ENCODE results near the gene FCRL1. TPM values are rescaled to one million over a fixed set of nuclear protein-coding genes. Genes with fewer than 3 reads are reported as not detected.

FCRL1 gene
- total RNA-seq, 5 donors from 2014 or later (not counting 1 experiment from before 2014, with no cell fraction given), result 2.4 to 11.9 (median 4.9) TPM

DNA sequence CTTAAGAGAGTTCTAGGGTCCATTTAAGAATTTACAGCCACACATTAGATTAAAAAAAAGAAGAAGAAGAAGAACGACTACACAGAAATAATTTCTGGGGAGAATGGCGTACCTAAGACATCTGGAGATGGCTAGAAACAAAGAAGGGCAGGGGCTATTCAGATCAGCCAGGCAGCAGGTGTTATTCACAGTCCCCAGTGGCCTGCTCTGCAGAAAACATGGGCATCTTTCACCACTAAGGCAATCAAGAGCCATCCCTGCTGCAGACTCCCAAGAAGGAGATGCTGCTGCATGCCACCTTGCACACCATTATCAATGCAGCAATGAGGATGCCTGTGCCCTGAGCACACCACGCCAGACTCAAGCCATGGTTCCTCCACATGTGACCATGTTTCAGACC, 35.1 kb downstream of the FCRL1 start:
- no peaks in the 10 kb centered on the region for H3K36me3 ChIP-seq (ENCODE audit: control insufficient read depth in 2 of 2, extremely low read depth in 1 of 2, insufficient read depth in 1 of 2, low read length in 1 of 2)
- POLR2A ChIA-PET, result no interaction called here
- H3K4me3 ChIP-seq (ENCODE audit: control insufficient read depth in 1 of 2, extremely low read depth in 1 of 2, low read length in 1 of 2), result no peak overlapping the region
- no peaks in the 10 kb centered on the region for H3K27me3 ChIP-seq (replicated peaks in 1 of 2; ENCODE audit: control insufficient read depth in 2 of 2, extremely low read depth in 1 of 2, insufficient read depth in 2 of 2, low read length in 1 of 2)
- Mint-ChIP-seq H3K27ac (no peak overlapping the region), H3K9me3 (peaks cover 0 to 2% (median 0%) of the 10 kb centered on the region in 3 donors), H3K4me1 (peaks cover 0 to 12% (median 5%) of the 10 kb centered on the region in 3 donors), H3K27me3 (peaks cover 3 to 4% of the 10 kb centered on the region in 2 donors), H3K4me3 (no peak overlapping the region), H3K36me3 (no peaks in the 10 kb centered on the region)
- H3K4me1 ChIP-seq (ENCODE audit: control insufficient read depth in 1 of 2, extremely low read depth in 1 of 2, insufficient read depth in 2 of 2, low read length in 2 of 2), result no peaks in the 10 kb centered on the region
- 83% methylated on average over 2 of the region's 3 CpGs for WGBS (ENCODE audit: insufficient coverage)
- no peak overlapping the region for H3K27ac ChIP-seq (ENCODE audit: low read length)
- H3K9me3 ChIP-seq, result no peaks in the 10 kb centered on the region
- CTCF ChIA-PET, result no interaction called here
- DNase-seq (no peak), ATAC-seq (replicated peaks in 1 of 4) (no peak)

DNA sequence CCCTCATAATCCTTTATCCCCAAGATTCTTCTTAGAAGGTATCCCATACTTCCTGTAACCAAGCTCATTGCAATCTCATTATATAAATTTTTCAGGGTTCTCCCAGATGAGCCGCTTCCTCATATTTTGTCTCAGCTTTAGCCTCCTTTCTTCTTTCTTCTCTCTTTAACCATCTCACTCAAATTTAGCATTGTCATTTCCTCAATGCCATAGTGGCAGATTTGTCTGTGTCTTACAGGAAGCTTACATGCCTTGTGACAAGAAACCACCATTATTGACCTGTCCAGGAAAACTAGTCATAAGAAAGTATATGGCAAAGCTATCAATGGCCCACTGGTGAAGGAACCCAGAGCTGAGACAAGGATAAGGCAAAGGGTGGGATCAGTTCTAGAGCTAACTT, 37.0 kb downstream of the FCRL1 start:
- peaks cover 0 to 12% (median 5%) of the 10 kb centered on the region in 3 donors for H3K4me1 Mint-ChIP-seq
- Histone ChIP-seq H3K27ac (ENCODE audit: low read length) (no peak overlapping the region), H3K4me3 (ENCODE audit: control insufficient read depth in 1 of 2, extremely low read depth in 1 of 2, low read length in 1 of 2) (no peak overlapping the region), H3K9me3 (no peaks in the 10 kb centered on the region), H3K36me3 (ENCODE audit: control insufficient read depth in 2 of 2, extremely low read depth in 1 of 2, insufficient read depth in 1 of 2, low read length in 1 of 2) (no peaks in the 10 kb centered on the region), H3K27me3 (replicated peaks in 1 of 2; ENCODE audit: control insufficient read depth in 2 of 2, extremely low read depth in 1 of 2, insufficient read depth in 2 of 2, low read length in 1 of 2) (no peaks in the 10 kb centered on the region), H3K4me1 (ENCODE audit: control insufficient read depth in 1 of 2, extremely low read depth in 1 of 2, insufficient read depth in 2 of 2, low read length in 2 of 2) (no peaks in the 10 kb centered on the region)
- H3K27me3 Mint-ChIP-seq, result peaks cover 10 to 11% of the 10 kb centered on the region in 2 donors
- ChIA-PET CTCF (no interaction called here), POLR2A (no interaction called here)
- H3K9me3 Mint-ChIP-seq, result no peaks in the 10 kb centered on the region
- H3K4me3 Mint-ChIP-seq, result no peak overlapping the region
- no CpG with 5 or more reads among the region's 1 CpG for WGBS (ENCODE audit: insufficient coverage)
- no peak for DNase-seq
- no peaks in the 10 kb centered on the region for H3K36me3 Mint-ChIP-seq
- H3K27ac Mint-ChIP-seq, result no peak overlapping the region
- no peak for ATAC-seq (replicated peaks in 1 of 4)

DNA sequence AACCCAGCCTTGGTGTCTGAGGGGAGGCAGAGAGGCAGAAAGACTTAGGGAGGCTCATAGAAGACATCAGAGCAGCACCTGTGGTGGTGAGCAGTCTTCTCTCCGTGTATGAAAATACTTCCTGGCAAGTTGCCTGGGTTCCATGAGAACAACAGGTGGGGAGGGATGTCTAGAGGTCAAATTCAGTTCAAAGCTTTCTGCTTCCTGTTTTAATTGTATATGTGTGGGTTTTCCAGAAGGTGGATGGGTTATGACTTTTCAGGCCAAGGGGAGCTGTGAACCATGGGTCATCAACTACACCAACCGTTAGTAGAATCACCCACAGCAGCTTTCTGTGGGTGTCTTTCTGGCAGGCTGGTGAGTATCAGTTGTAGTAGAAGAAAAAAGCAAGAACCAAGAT, 38.9 kb downstream of the FCRL1 start:
- peaks cover 0 to 12% (median 5%) of the 10 kb centered on the region in 3 donors for H3K4me1 Mint-ChIP-seq
- no peak overlapping the region for H3K27ac ChIP-seq (ENCODE audit: low read length)
- H3K36me3 Mint-ChIP-seq, result no peaks in the 10 kb centered on the region
- ATAC-seq (replicated peaks in 1 of 4) (no peak), DNase-seq (no peak)
- H3K4me1 ChIP-seq (ENCODE audit: control insufficient read depth in 1 of 2, extremely low read depth in 1 of 2, insufficient read depth in 2 of 2, low read length in 2 of 2), result no peaks in the 10 kb centered on the region
- ChIA-PET CTCF (interaction anchor here in 1 of 2 donors (0.7 kb wide), 1 partner anchor 201 kb away, joined by 4 read pairs; no protein-coding TSS in a partner anchor), POLR2A (no interaction called here)
- peaks cover 10 to 11% of the 10 kb centered on the region in 2 donors for H3K27me3 Mint-ChIP-seq
- no peaks in the 10 kb centered on the region for H3K9me3 ChIP-seq
- no peak overlapping the region for H3K27ac Mint-ChIP-seq
- H3K4me3 ChIP-seq (ENCODE audit: control insufficient read depth in 1 of 2, extremely low read depth in 1 of 2, low read length in 1 of 2), result no peak overlapping the region
- H3K36me3 ChIP-seq (ENCODE audit: control insufficient read depth in 2 of 2, extremely low read depth in 1 of 2, insufficient read depth in 1 of 2, low read length in 1 of 2), result no peaks in the 10 kb centered on the region
- no peaks in the 10 kb centered on the region for H3K9me3 Mint-ChIP-seq
- H3K27me3 ChIP-seq (replicated peaks in 1 of 2; ENCODE audit: control insufficient read depth in 2 of 2, extremely low read depth in 1 of 2, insufficient read depth in 2 of 2, low read length in 1 of 2), result no peaks in the 10 kb centered on the region
- H3K4me3 Mint-ChIP-seq, result no peak overlapping the region
- 0% methylated on average over 1 of the region's 2 CpGs for WGBS (ENCODE audit: insufficient coverage)

DNA sequence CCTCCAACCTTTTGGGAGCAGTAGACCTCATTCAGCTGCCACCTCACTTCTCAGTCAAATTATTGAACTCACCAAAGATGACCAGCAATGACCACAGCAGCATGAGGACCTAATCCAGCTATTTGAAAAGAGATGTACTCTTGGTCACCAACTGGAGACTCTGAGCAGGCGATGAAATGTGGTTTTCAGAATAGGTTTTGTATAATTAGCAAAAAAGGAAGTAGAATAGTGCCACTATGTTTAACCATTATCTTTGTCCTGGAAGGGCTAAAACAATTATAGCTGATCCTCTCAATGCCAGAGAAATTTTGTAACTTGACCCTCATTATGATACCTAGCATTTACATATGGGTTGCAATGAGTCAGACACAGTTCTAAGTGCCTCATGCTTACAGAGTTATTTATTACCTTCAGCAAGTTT, 42.9 kb downstream of the FCRL1 start, which contains the start of gene FCRL2:
Gene FCRL2 (minus strand): TSS at position 162 of the 421 bp plus-strand sequence. CDS start 59 bp downstream, at position 103.
- Histone ChIP-seq H3K27ac (ENCODE audit: low read length) (no peak within 1 kb of the TSS), H3K9me3 (no peaks in the 10 kb centered on the region), H3K27me3 (replicated peaks in 1 of 2; ENCODE audit: control insufficient read depth in 2 of 2, extremely low read depth in 1 of 2, insufficient read depth in 2 of 2, low read length in 1 of 2) (no peaks in the 10 kb centered on the region), H3K4me3 (ENCODE audit: control insufficient read depth in 1 of 2, extremely low read depth in 1 of 2, low read length in 1 of 2) (no peak within 1 kb of the TSS), H3K36me3 (ENCODE audit: control insufficient read depth in 2 of 2, extremely low read depth in 1 of 2, insufficient read depth in 1 of 2, low read length in 1 of 2) (no peaks in the 10 kb centered on the region), H3K4me1 (ENCODE audit: control insufficient read depth in 1 of 2, extremely low read depth in 1 of 2, insufficient read depth in 2 of 2, low read length in 2 of 2) (no peaks in the 10 kb centered on the region)
- H3K4me1 Mint-ChIP-seq, result peaks cover 0 to 14% (median 5%) of the 10 kb centered on the region in 3 donors
- ATAC-seq (replicated peaks in 1 of 4), result no peak
- H3K27me3 Mint-ChIP-seq, result peaks cover 9 to 10% of the 10 kb centered on the region in 2 donors
- CTCF ChIA-PET, result interaction anchor here in 1 of 2 donors (1.3 kb wide), 1 partner anchor 197 kb away, joined by 4 read pairs; no protein-coding TSS in a partner anchor
- WGBS (ENCODE audit: insufficient coverage), result no CpG with 5 or more reads among the region's 1 CpG
- no peak for DNase-seq
- POLR2A ChIA-PET, result no interaction called here
- H3K27ac Mint-ChIP-seq, result no peak within 1 kb of the TSS
- no peak within 1 kb of the TSS for H3K4me3 Mint-ChIP-seq
- H3K36me3 Mint-ChIP-seq, result no peaks in the 10 kb centered on the region
- H3K9me3 Mint-ChIP-seq, result no peaks in the 10 kb centered on the region

DNA sequence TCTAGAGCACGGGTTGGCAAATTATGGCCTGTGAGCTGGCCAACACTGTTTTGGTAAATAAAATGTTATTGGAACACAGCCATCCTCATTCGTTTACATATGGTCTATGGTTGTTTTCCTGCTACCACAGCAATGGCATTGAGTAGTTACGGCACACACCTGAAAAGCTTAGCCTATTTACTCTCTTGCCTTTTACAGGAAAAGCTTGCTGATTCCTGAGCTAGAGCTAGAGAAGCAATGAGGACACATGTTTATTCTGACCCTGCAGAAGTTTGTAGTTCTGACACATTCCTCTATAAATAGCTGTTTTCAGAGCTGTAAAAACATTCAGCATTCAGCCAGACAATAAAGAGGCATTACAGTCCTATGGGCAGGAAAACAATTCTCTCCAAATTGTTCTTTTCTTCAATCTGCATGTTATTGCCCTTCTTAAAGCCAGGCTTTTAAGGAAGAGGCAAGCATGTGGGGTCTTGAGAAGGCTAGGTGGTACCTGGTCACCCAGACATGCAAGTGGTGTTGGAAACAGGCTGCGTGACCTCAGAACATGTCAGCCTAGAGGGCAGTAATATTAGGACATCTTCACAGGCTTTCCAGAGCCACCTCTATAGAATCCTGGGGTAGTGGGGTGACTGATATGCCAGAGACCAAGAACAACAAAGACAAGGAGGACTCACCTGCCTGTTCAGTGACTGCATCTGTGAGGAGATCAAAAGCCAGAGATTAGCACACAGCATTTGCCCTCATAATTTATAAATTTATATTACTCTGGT, 44.6 kb downstream of the FCRL1 start:
- no peak for DNase-seq
- POLR2A ChIA-PET, result no interaction called here
- Histone ChIP-seq H3K27me3 (replicated peaks in 1 of 2; ENCODE audit: control insufficient read depth in 2 of 2, extremely low read depth in 1 of 2, insufficient read depth in 2 of 2, low read length in 1 of 2) (no peaks in the 10 kb centered on the region), H3K4me1 (ENCODE audit: control insufficient read depth in 1 of 2, extremely low read depth in 1 of 2, insufficient read depth in 2 of 2, low read length in 2 of 2) (no peaks in the 10 kb centered on the region), H3K27ac (ENCODE audit: low read length) (no peak overlapping the region), H3K4me3 (ENCODE audit: control insufficient read depth in 1 of 2, extremely low read depth in 1 of 2, low read length in 1 of 2) (no peak overlapping the region), H3K36me3 (ENCODE audit: control insufficient read depth in 2 of 2, extremely low read depth in 1 of 2, insufficient read depth in 1 of 2, low read length in 1 of 2) (no peaks in the 10 kb centered on the region), H3K9me3 (no peaks in the 10 kb centered on the region)
- no peaks in the 10 kb centered on the region for H3K9me3 Mint-ChIP-seq
- H3K27ac Mint-ChIP-seq, result no peak overlapping the region
- WGBS (ENCODE audit: insufficient coverage), result no CpG with 5 or more reads among the region's 4 CpGs
- H3K36me3 Mint-ChIP-seq, result no peaks in the 10 kb centered on the region
- CTCF ChIA-PET, result interaction anchor here in 1 of 2 donors (3.3 kb wide), 1 partner anchor 195 kb away, joined by 22 read pairs; no protein-coding TSS in a partner anchor
- no peak for ATAC-seq (replicated peaks in 1 of 4)
- H3K4me3 Mint-ChIP-seq, result no peak overlapping the region
- H3K27me3 Mint-ChIP-seq, result peaks cover 6 to 9% of the 10 kb centered on the region in 2 donors
- peaks cover 0 to 14% (median 0%) of the 10 kb centered on the region in 3 donors for H3K4me1 Mint-ChIP-seq

DNA sequence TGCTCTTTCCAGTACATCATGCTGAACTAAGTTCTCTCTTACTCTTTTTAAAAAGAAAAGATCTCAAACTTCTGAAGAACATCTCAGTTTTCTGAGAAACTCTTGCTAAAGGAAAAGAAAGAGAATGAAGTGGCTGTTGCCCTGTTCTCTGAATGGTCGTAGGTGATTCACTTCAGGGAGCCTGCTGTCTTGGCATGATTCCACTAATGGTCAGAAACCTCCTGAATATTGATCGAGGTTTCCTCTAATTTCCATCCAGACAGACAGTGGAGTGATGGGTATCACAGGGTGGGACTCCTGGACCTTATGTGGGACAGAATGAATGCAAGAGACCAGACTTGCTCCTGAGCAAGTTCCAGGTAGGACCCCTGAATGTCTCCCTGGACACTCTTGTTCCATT, 45.5 kb downstream of the FCRL1 start:
- H3K4me1 ChIP-seq (ENCODE audit: control insufficient read depth in 1 of 2, extremely low read depth in 1 of 2, insufficient read depth in 2 of 2, low read length in 2 of 2), result peaks cover 0 to 5% of the 10 kb centered on the region in 2 experiments
- H3K27me3 ChIP-seq (replicated peaks in 1 of 2; ENCODE audit: control insufficient read depth in 2 of 2, extremely low read depth in 1 of 2, insufficient read depth in 2 of 2, low read length in 1 of 2), result peaks cover 0 to 5% of the 10 kb centered on the region in 2 experiments
- no peaks in the 10 kb centered on the region for H3K36me3 ChIP-seq (ENCODE audit: control insufficient read depth in 2 of 2, extremely low read depth in 1 of 2, insufficient read depth in 1 of 2, low read length in 1 of 2)
- Mint-ChIP-seq H3K9me3 (no peaks in the 10 kb centered on the region), H3K4me3 (no peak overlapping the region), H3K4me1 (peaks cover 0 to 14% (median 0%) of the 10 kb centered on the region in 3 donors), H3K27me3 (peaks cover 4 to 5% of the 10 kb centered on the region in 2 donors), H3K36me3 (no peaks in the 10 kb centered on the region), H3K27ac (no peak overlapping the region)
- ATAC-seq (replicated peaks in 1 of 4), result no peak
- ChIA-PET POLR2A (no interaction called here), CTCF (interaction anchor here (1.3 to 3.3 kb wide), 3 partner anchors 189 to 197 kb away, joined by 3 to 22 read pairs (median 3); no protein-coding TSS in a partner anchor)
- no peak for DNase-seq
- no CpG with 5 or more reads among the region's 2 CpGs for WGBS (ENCODE audit: insufficient coverage)
- H3K27ac ChIP-seq (ENCODE audit: low read length), result no peak overlapping the region
- H3K9me3 ChIP-seq, result no peaks in the 10 kb centered on the region
- no peak overlapping the region for H3K4me3 ChIP-seq (ENCODE audit: control insufficient read depth in 1 of 2, extremely low read depth in 1 of 2, low read length in 1 of 2)
